Lung (tissue), 12 donors: ENCODE data around the gene NRXN2. TPM values are rescaled to one million over a fixed set of nuclear protein-coding genes. Genes with fewer than 3 reads are reported as not detected.
A peak's percentile ranks its signal among the peaks of the same experiment; 100 is the strongest.

Experiments used
- ATAC-seq: fragments of 200-7000 bp; cut with Tn5 transposase; one replicate; pipeline ENCODE4 v1.9.1; 2020; ENCODE audit warnings: moderate number of reproducible peaks; ENCODE audit not compliant: insufficient read depth, low FRiP score
- DNase-seq, 3 donors: peaks; one replicate each; pipeline ENCODE4 v3.0.0-alpha.2; 2013 to 2017
- H3K27ac ChIP-seq, 2 donors: one replicate each; pipeline ENCODE4 v1.5.1; 2013; ENCODE audit warnings: mild to moderate bottlenecking in 2 of 2, moderate library complexity in 2 of 2, control low read depth in 1 of 2, inconsistent platforms in 1 of 2, low read depth in 1 of 2, low read length in 1 of 2
- H3K27me3 ChIP-seq, 3 donors: one replicate each; pipeline ENCODE4 v1.5.1; 2013; ENCODE audit warnings: low read length in 2 of 3; ENCODE audit not compliant: control insufficient read depth in 3 of 3, insufficient read depth in 3 of 3
- H3K36me3 ChIP-seq, 4 donors: one replicate each; pipeline ENCODE4 v1.5.1; 2013; ENCODE audit warnings: low read length in 4 of 4, mild to moderate bottlenecking in 1 of 4, moderate library complexity in 1 of 4; ENCODE audit not compliant: control insufficient read depth in 4 of 4, insufficient read depth in 4 of 4
- H3K4me1 ChIP-seq, 5 donors: one replicate each; pipeline ENCODE4 v1.5.1; 2013; ENCODE audit warnings: low read length in 5 of 5, mild to moderate bottlenecking in 2 of 5, moderate library complexity in 1 of 5; ENCODE audit not compliant: control insufficient read depth in 5 of 5, insufficient read depth in 5 of 5
- H3K4me3 ChIP-seq: one replicate; pipeline ENCODE4 v1.5.1; 2013; ENCODE audit warnings: mild to moderate bottlenecking, control low read depth, moderate library complexity
- H3K9ac ChIP-seq, 2 donors: one replicate each; pipeline ENCODE4 v1.5.1; 2013; ENCODE audit warnings: low read length in 2 of 2, control low read depth in 1 of 2; ENCODE audit not compliant: insufficient read depth in 1 of 2
- H3K9me3 ChIP-seq, 4 donors: one replicate each; pipeline ENCODE4 v1.5.1; 2013; ENCODE audit warnings: low read length in 3 of 4, mild to moderate bottlenecking in 1 of 4, moderate library complexity in 1 of 4; ENCODE audit not compliant: control insufficient read depth in 4 of 4, insufficient read depth in 3 of 4
- CTCF ChIP-seq: IDR thresholded peaks from 2 replicates; pipeline ENCODE4 v1.5.1; 2012; ENCODE audit warnings: mild to moderate bottlenecking; ENCODE audit errors: control extremely low read depth, extremely low read depth
- WGBS, 2 donors: extraction: QIAGEN DNeasy Blood & Tissue Kit; methylation state at CpG; one replicate each; pipeline ENCODE4 v1.1.7; 2013; 5-methylcytosine and 5-hydroxymethylcytosine counted together
- polyA plus RNA-seq, 2 donors: library from polyadenylated mRNA; stranded (reverse); fragments of 200-250 nt; gene quantifications; one replicate each; pipeline ENCODE4 v1.2.1, GENCODE V29; 2013
- total RNA-seq, 2 donors: library from RNA; depleted of rRNA in 1 of 2; stranded (reverse); fragments of >200 nt in 1 of 2; gene quantifications; one replicate each; pipeline ENCODE4 v1.2.1, GENCODE V29; 2014 to 2021
- donor health status: control.
- donor health status: control.
- donor health status: Bipolar disorder and iron deficiency.
- donor health status: healthy.
- donor health status: DM: yes; HTN: yes; CAD: no.

Gene NRXN2
- total and polyA plus RNA-seq, 4 donors: 0.39 to 6.6 (median 1.1) TPM

GRCh38 chr11:64750361-64751054 lies 27.5 kb upstream of the NRXN2 start:
- H3K27ac ChIP-seq: no peak overlapping the region
- no peaks in the 10 kb centered on the region for H3K9me3 ChIP-seq
- WGBS, 2 donors: 92 to 93% methylated on average over 13 of the region's 13 CpGs
- no peak overlapping the region for H3K4me3 ChIP-seq
- DNase-seq (no peak), ATAC-seq (no peak)
- H3K36me3 ChIP-seq: peaks cover 0 to 4% (median 1%) of the 10 kb centered on the region in 4 donors
- peaks cover 0 to 4% (median 0%) of the 10 kb centered on the region in 5 donors for H3K4me1 ChIP-seq
- H3K27me3 ChIP-seq: peaks cover 0 to 3% (median 0%) of the 10 kb centered on the region in 3 donors
- no peak overlapping the region for H3K9ac ChIP-seq
- no peak for TF ChIP-seq CTCF

- H3K4me3 ChIP-seq: no peak overlapping the region
- H3K9ac ChIP-seq: no peak overlapping the region
- H3K9me3 ChIP-seq: no peaks in the 10 kb centered on the region
- H3K27me3 ChIP-seq: peaks cover 0 to 21% (median 7%) of the 10 kb centered on the region in 3 donors
- no peak for DNase-seq
- ATAC-seq: no peak
- TF ChIP-seq CTCF: no peak
- no peak overlapping the region for H3K27ac ChIP-seq
- peaks cover 0 to 4% (median 1%) of the 10 kb centered on the region in 4 donors for H3K36me3 ChIP-seq
- 87 to 91% methylated on average over 15 of the region's 15 CpGs for WGBS, 2 donors
- peaks cover 0 to 21% (median 4%) of the 10 kb centered on the region in 5 donors for H3K4me1 ChIP-seq
Observed at GRCh38 chr11:64747961-64748665, 25.1 kb upstream of the NRXN2 start.

GRCh38 chr11:64746486-64746885 lies 23.5 kb upstream of the NRXN2 start:
- peaks cover 0 to 31% (median 10%) of the 10 kb centered on the region in 5 donors for H3K4me1 ChIP-seq
- H3K27ac ChIP-seq: peak overlapping the region; percentile 18 to 47
- ATAC-seq: no peak
- DNase-seq: no peak
- H3K4me3 ChIP-seq: no peak overlapping the region
- H3K27me3 ChIP-seq: peaks cover 0 to 38% (median 13%) of the 10 kb centered on the region in 3 donors
- TF ChIP-seq CTCF: no peak
- no peak overlapping the region for H3K9ac ChIP-seq
- 70 to 72% methylated on average over 10 of the region's 10 CpGs for whole genome bisulfite sequencing, 2 donors
- no peaks in the 10 kb centered on the region for H3K36me3 ChIP-seq
- H3K9me3 ChIP-seq: no peaks in the 10 kb centered on the region
